Esophagus squamous epithelium (tissue), 5 donors: ENCODE measurements around the gene KDM6B. TPM values are rescaled to one million over a fixed set of nuclear protein-coding genes. Genes with fewer than 3 reads are reported as not detected.

Experiments
- DNase-seq: peaks from one replicate; lab custom pipeline; 2025; lab: John Stamatoyannopoulos, UW
- H3K27ac ChIP-seq, 4 donors: fragments of 200-600 bp; sonication (generic); one replicate each; pipeline ENCODE4 v1.5.1; 2016 to 2019; ENCODE audit warnings: mild to moderate bottlenecking in 1 of 4
- H3K27me3 ChIP-seq, 4 donors: fragments of 200-600 bp; sonication (generic); 1 replicate in 3 of 4; 2 replicates in 1 of 4; pipeline versions ENCODE4 v1.5.1 to v1.6.0; 2017 to 2021; ENCODE audit warnings: antibody characterized with exemption in 1 of 4
- H3K36me3 ChIP-seq, 3 donors: fragments of 200-600 bp; sonication (generic); one replicate each; pipeline ENCODE4 v1.5.1; 2016 to 2019
- H3K4me1 ChIP-seq, 3 donors: fragments of 200-600 bp; sonication (generic); one replicate each; pipeline ENCODE4 v1.5.1; 2017 to 2019
- H3K4me3 ChIP-seq, 4 donors: fragments of 200-600 bp; sonication (generic); 1 replicate in 3 of 4; 2 replicates in 1 of 4; pipeline ENCODE4 v1.5.1; 2016 to 2019; ENCODE audit warnings: mild to moderate bottlenecking in 2 of 4, moderate library complexity in 1 of 4
- H3K9me3 ChIP-seq, 3 donors: fragments of 200-600 bp; sonication (generic); one replicate each; pipeline ENCODE4 v1.5.1; 2016 to 2019
- CTCF ChIP-seq, 6 experiments: fragments of 450-650 bp in 4 of 6; fragments of 200-600 bp in 2 of 6; sonication (generic) in 2 of 6; IDR thresholded peaks; one replicate each; pipeline ENCODE4 v1.5.1; 2016 to 2019; ENCODE audit warnings: antibody characterized with exemption in 6 of 6, mild to moderate bottlenecking in 4 of 6, moderate library complexity in 4 of 6
- POLR2A ChIP-seq, 4 donors: fragments of 450-650 bp; IDR thresholded peaks; one replicate each; pipeline ENCODE4 v1.6.1; 2017; ENCODE audit warnings: antibody characterized with exemption in 4 of 4, mild to moderate bottlenecking in 4 of 4, moderate library complexity in 3 of 4
- WGBS, 2 donors: methylation state at CpG; one replicate each; pipeline ENCODE4 v1.1.5; 2018; 5-methylcytosine and 5-hydroxymethylcytosine counted together
- intact Hi-C: fragments of 100-400 bp; cut with DNase I; formaldehyde crosslinking; loops from one replicate; pipeline ENCODE4 v1.15.0; 2022
- total RNA-seq, 4 donors: library from RNA; depleted of rRNA; stranded (reverse); fragments of >200 nt; gene quantifications; one replicate each; pipeline ENCODE4 v1.1.0, GENCODE V29; 2016
- donor health status: DM: yes; HTN: yes; CAD: no.

KDM6B gene
- total RNA-seq, 4 donors from 2014 or later = 6.7 to 14.6 (median 7.5) TPM

GRCh38 chr17:7825206-7825990 is 8.6 kb upstream of the KDM6B start:
- peaks cover 0 to 5% (median 0%) of the 10 kb centered on the region in 4 donors for H3K27me3 ChIP-seq
- TF ChIP-seq POLR2A (IDR thresholded peaks at IDR 0.05) (no peak), CTCF (IDR thresholded peaks at IDR 0.05) (peak in 1 of 6 experiments; percentile 17)
- H3K4me3 ChIP-seq = no peak overlapping the region
- H3K4me1 ChIP-seq = peaks cover 0 to 18% (median 0%) of the 10 kb centered on the region in 3 donors
- DNase-seq = no peak
- no peak overlapping the region for H3K27ac ChIP-seq
- 30 to 33% methylated on average over 10 to 12 of the region's 12 CpGs for WGBS, 2 donors
- H3K9me3 ChIP-seq = no peaks in the 10 kb centered on the region
- no peaks in the 10 kb centered on the region for H3K36me3 ChIP-seq
- intact Hi-C loops = no loop called here

GRCh38 chr17:7830616-7831015 is 3.4 kb upstream of the KDM6B start:
- Histone ChIP-seq H3K36me3 (no peaks in the 10 kb centered on the region), H3K27me3 (peaks cover 0 to 13% (median 0%) of the 10 kb centered on the region in 4 donors), H3K27ac (no peak overlapping the region), H3K9me3 (no peaks in the 10 kb centered on the region), H3K4me1 (peaks cover 4 to 32% (median 8%) of the 10 kb centered on the region in 3 donors), H3K4me3 (no peak overlapping the region)
- intact Hi-C loops = no loop called here
- 88 to 90% methylated on average over 6 to 8 of the region's 8 CpGs for WGBS, 2 donors
- DNase-seq = no peak
- no peak for TF ChIP-seq CTCF (IDR thresholded peaks at IDR 0.05)
- no peak for TF ChIP-seq POLR2A (IDR thresholded peaks at IDR 0.05)

GRCh38 chr17:7831233-7831632 is 2.8 kb upstream of the KDM6B start:
- Histone ChIP-seq H3K4me1 (peaks cover 4 to 31% (median 8%) of the 10 kb centered on the region in 3 donors), H3K36me3 (no peaks in the 10 kb centered on the region), H3K27ac (no peak overlapping the region), H3K4me3 (no peak overlapping the region), H3K27me3 (peaks cover 0 to 13% (median 0%) of the 10 kb centered on the region in 4 donors), H3K9me3 (no peaks in the 10 kb centered on the region)
- WGBS, 2 donors = 70 to 77% methylated on average over 2 to 6 of the region's 7 CpGs
- no peak for DNase-seq
- intact Hi-C loops = no loop called here
- no peak for TF ChIP-seq CTCF (IDR thresholded peaks at IDR 0.05)
- no peak for TF ChIP-seq POLR2A (IDR thresholded peaks at IDR 0.05)

- no peak for TF ChIP-seq CTCF (IDR thresholded peaks at IDR 0.05)
- TF ChIP-seq POLR2A (IDR thresholded peaks at IDR 0.05) = no peak
- peaks cover 0 to 13% (median 0%) of the 10 kb centered on the region in 4 donors for H3K27me3 ChIP-seq
- intact Hi-C loops = no loop called here
- peaks cover 16 to 39% (median 17%) of the 10 kb centered on the region in 3 donors for H3K4me1 ChIP-seq
- WGBS, 2 donors = 75 to 78% methylated on average over 9 to 10 of the region's 10 CpGs
- no peaks in the 10 kb centered on the region for H3K9me3 ChIP-seq
- no peak overlapping the region for H3K27ac ChIP-seq
- no peaks in the 10 kb centered on the region for H3K36me3 ChIP-seq
- DNase-seq = no peak
- H3K4me3 ChIP-seq = no peak overlapping the region
Measured at GRCh38 chr17:7832431-7832830, 1.6 kb upstream of the KDM6B start.
